ENCODE measurements around the gene TCL1A.

The TCL1A gene

DNA sequence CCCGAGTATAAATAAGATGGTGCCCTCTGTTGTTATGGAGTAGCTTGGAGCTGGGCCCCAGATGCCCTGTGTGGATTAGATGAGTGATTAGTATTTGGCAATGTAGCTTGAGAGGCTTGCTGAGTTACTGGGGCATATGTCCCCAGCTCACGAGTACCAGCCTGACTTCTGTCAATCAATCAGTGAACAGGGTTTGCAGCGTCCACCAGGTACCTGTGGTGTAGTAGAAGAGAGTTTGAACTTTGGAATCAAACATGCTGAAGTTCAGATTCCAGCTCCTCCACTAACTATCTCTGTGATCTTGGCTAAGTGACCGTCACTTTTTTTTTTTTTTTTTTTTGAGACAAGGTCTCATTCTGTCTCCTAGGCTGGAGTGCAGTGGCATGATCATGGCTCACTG, 39.3 kb downstream of the TCL1A start:
- Histone ChIP-seq H3K9ac (ENCODE audit: low read length) (no peak overlapping the region), H4K91ac (ENCODE audit: low read length) (no peak overlapping the region), H3K36me3 (ENCODE audit: control insufficient read depth in 1 of 2, insufficient read depth in 2 of 2, low read depth in 1 of 2, low read length in 2 of 2) (no peaks in the 10 kb centered on the region), H3K4me2 (ENCODE audit: low read length, poor library complexity, severe bottlenecking) (no peak overlapping the region), H3K18ac (ENCODE audit: low read depth in 1 of 2, low read length in 2 of 2) (no peak overlapping the region), H2AFZ (ENCODE audit: low read depth, low read length) (no peak overlapping the region), H2BK12ac (ENCODE audit: low read length in 2 of 2) (no peak overlapping the region), H3K4ac (ENCODE audit: low read depth in 1 of 2, low read length in 2 of 2) (no peak overlapping the region), H2BK15ac (ENCODE audit: low read depth, poor library complexity, severe bottlenecking) (no peak overlapping the region), H3K79me1 (replicated peaks; ENCODE audit: low read length, poor library complexity, severe bottlenecking) (no peaks in the 10 kb centered on the region), H3K4me3 (ENCODE audit: insufficient read depth in 1 of 2, low read depth in 1 of 2, low read length in 2 of 2) (no peak overlapping the region), H3K14ac (ENCODE audit: low read length in 2 of 2) (no peak overlapping the region), H3K23ac (ENCODE audit: low read length in 2 of 2) (no peak overlapping the region), H2BK120ac (ENCODE audit: low read depth, low read length) (no peak overlapping the region), H3K27ac (ENCODE audit: low read length, poor library complexity, severe bottlenecking) (no peak overlapping the region), H3K4me1 (ENCODE audit: control insufficient read depth, insufficient read depth, low read depth, low read length) (no peaks in the 10 kb centered on the region), H2AK5ac (ENCODE audit: low read length, severe bottlenecking) (no peak overlapping the region), H3K9me3 (ENCODE audit: control insufficient read depth, low read length) (no peaks in the 10 kb centered on the region), H3K27me3 (ENCODE audit: control insufficient read depth in 1 of 2, insufficient read depth in 1 of 2, low read length in 2 of 2) (peaks cover 3 to 33% of the 10 kb centered on the region in 2 experiments), H2BK5ac (ENCODE audit: low read depth, low read length, poor library complexity, severe bottlenecking) (no peak overlapping the region), H4K8ac (ENCODE audit: low read length) (no peak overlapping the region)
- 70% methylated on average over 4 of the region's 4 CpGs for WGBS
- no peak for DNase-seq

DNA sequence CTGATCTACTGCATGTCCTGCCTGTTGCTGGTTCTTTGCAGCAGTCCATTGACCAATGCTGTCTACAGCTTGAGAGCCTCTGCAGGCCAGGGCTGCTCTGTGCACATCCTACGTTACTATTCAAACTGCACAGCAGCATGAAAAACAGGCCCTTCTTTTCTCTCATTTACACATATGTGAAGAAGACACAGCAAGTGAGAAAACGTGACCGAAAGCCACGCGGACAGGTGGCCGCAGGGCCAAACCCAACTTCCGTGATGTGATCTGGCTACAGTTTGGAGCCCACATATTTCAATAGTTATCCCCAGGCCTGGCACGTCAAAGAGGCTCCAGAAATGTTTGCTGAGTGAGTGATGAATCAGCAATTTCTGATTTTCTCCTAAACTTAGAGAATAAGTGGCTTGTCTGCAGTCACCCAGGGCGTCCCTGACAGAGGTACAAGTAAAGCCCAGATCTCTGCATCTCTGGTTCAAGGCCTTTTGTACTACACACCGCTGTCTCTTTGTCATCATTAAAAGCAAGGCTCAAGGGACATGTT, 45.6 kb downstream of the TCL1A start:
- no peak overlapping the region for H3K4me3 ChIP-seq (ENCODE audit: insufficient read depth in 1 of 2, low read depth in 1 of 2, low read length in 2 of 2)
- no peak overlapping the region for H3K4me2 ChIP-seq (ENCODE audit: low read length, poor library complexity, severe bottlenecking)
- no peak overlapping the region for H4K91ac ChIP-seq (ENCODE audit: low read length)
- 84% methylated on average over 10 of the region's 10 CpGs for WGBS
- H3K27ac ChIP-seq (ENCODE audit: low read length, poor library complexity, severe bottlenecking): no peak overlapping the region
- no peak overlapping the region for H2AK5ac ChIP-seq (ENCODE audit: low read length, severe bottlenecking)
- H2BK120ac ChIP-seq (ENCODE audit: low read depth, low read length): no peak overlapping the region
- no peak overlapping the region for H3K23ac ChIP-seq (ENCODE audit: low read length in 2 of 2)
- no peak overlapping the region for H3K4ac ChIP-seq (ENCODE audit: low read depth in 1 of 2, low read length in 2 of 2)
- H3K9ac ChIP-seq (ENCODE audit: low read length): no peak overlapping the region
- no peak overlapping the region for H2BK12ac ChIP-seq (ENCODE audit: low read length in 2 of 2)
- H2AFZ ChIP-seq (ENCODE audit: low read depth, low read length): no peak overlapping the region
- H3K27me3 ChIP-seq (ENCODE audit: control insufficient read depth in 1 of 2, insufficient read depth in 1 of 2, low read length in 2 of 2): peaks cover 3 to 78% of the 10 kb centered on the region in 2 experiments
- no peak overlapping the region for H3K14ac ChIP-seq (ENCODE audit: low read length in 2 of 2)
- no peak for DNase-seq
- no peaks in the 10 kb centered on the region for H3K4me1 ChIP-seq (ENCODE audit: control insufficient read depth, insufficient read depth, low read depth, low read length)
- no peak overlapping the region for H4K8ac ChIP-seq (ENCODE audit: low read length)
- no peak overlapping the region for H2BK15ac ChIP-seq (ENCODE audit: low read depth, poor library complexity, severe bottlenecking)
- no peaks in the 10 kb centered on the region for H3K36me3 ChIP-seq (ENCODE audit: control insufficient read depth in 1 of 2, insufficient read depth in 2 of 2, low read depth in 1 of 2, low read length in 2 of 2)
- H3K18ac ChIP-seq (ENCODE audit: low read depth in 1 of 2, low read length in 2 of 2): no peak overlapping the region
- no peaks in the 10 kb centered on the region for H3K79me1 ChIP-seq (replicated peaks; ENCODE audit: low read length, poor library complexity, severe bottlenecking)
- no peaks in the 10 kb centered on the region for H3K9me3 ChIP-seq (ENCODE audit: control insufficient read depth, low read length)
- no peak overlapping the region for H2BK5ac ChIP-seq (ENCODE audit: low read depth, low read length, poor library complexity, severe bottlenecking)

DNA sequence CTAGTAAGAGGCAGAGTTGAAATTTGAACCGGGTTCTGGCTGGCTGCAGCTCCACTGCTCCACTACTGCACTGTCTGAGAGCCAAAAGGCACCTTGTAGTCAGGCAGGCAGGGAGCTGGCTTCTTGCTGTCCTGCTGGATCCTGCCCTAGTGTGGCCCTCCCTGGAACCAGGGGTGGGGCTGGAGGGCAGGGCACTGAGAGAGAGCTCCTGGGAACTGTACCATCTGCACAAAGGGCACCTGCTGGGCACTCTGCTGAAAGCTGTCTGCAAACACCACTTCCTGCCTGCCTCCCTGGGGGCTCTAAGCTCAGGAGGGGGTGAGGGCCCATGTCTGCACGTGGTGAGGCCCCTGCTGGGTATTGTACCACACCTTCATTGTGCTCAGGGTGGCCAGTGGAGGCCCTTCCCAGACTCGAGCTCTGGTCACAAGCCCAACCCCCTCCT, 46.7 kb downstream of the TCL1A start:
- DNase-seq: no peak
- no peak overlapping the region for H3K4me2 ChIP-seq (ENCODE audit: low read length, poor library complexity, severe bottlenecking)
- 21% methylated on average over 3 of the region's 3 CpGs for WGBS

DNA sequence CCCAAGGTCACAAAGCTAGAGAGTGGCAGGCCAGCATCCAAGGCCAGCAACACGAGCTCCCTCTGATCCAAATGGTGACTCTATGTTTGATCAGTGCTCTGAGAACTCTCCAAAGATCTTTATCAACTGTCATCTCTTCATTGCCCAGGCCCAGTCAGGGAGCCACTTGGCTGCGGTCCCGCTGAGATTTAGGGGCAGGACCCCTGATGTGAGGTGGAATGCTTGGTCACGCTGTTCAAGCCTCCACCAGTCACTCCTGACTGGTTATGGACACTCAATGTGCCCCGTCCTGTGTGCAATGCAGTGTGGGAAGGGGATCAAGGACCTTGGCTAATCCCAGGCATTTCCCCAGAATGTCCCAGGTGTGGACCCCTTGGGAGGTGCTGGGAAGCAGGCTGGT, 47.5 kb downstream of the TCL1A start:
- Histone ChIP-seq H3K9me3 (ENCODE audit: control insufficient read depth, low read length) (no peaks in the 10 kb centered on the region), H3K4me3 (ENCODE audit: insufficient read depth in 1 of 2, low read depth in 1 of 2, low read length in 2 of 2) (no peak overlapping the region), H3K79me1 (replicated peaks; ENCODE audit: low read length, poor library complexity, severe bottlenecking) (no peaks in the 10 kb centered on the region), H2AK5ac (ENCODE audit: low read length, severe bottlenecking) (no peak overlapping the region), H2BK12ac (ENCODE audit: low read length in 2 of 2) (no peak overlapping the region), H2BK15ac (ENCODE audit: low read depth, poor library complexity, severe bottlenecking) (no peak overlapping the region), H3K4me1 (ENCODE audit: control insufficient read depth, insufficient read depth, low read depth, low read length) (no peaks in the 10 kb centered on the region), H3K36me3 (ENCODE audit: control insufficient read depth in 1 of 2, insufficient read depth in 2 of 2, low read depth in 1 of 2, low read length in 2 of 2) (no peaks in the 10 kb centered on the region), H2BK120ac (ENCODE audit: low read depth, low read length) (no peak overlapping the region), H3K27me3 (ENCODE audit: control insufficient read depth in 1 of 2, insufficient read depth in 1 of 2, low read length in 2 of 2) (peaks cover 3 to 76% of the 10 kb centered on the region in 2 experiments), H3K23ac (ENCODE audit: low read length in 2 of 2) (no peak overlapping the region), H4K8ac (ENCODE audit: low read length) (no peak overlapping the region), H2BK5ac (ENCODE audit: low read depth, low read length, poor library complexity, severe bottlenecking) (no peak overlapping the region), H4K91ac (ENCODE audit: low read length) (no peak overlapping the region), H3K4ac (ENCODE audit: low read depth in 1 of 2, low read length in 2 of 2) (no peak overlapping the region), H3K27ac (ENCODE audit: low read length, poor library complexity, severe bottlenecking) (no peak overlapping the region), H3K9ac (ENCODE audit: low read length) (no peak overlapping the region), H3K4me2 (ENCODE audit: low read length, poor library complexity, severe bottlenecking) (no peak overlapping the region), H2AFZ (ENCODE audit: low read depth, low read length) (no peak overlapping the region), H3K18ac (ENCODE audit: low read depth in 1 of 2, low read length in 2 of 2) (no peak overlapping the region), H3K14ac (ENCODE audit: low read length in 2 of 2) (no peak overlapping the region)
- DNase-seq: no peak
- WGBS: 80% methylated on average over 5 of the region's 5 CpGs

More for the DNA sequence above, 46.7 kb downstream of the TCL1A start:
- no peak overlapping the region for H2BK15ac ChIP-seq (ENCODE audit: low read depth, poor library complexity, severe bottlenecking)
- no peak overlapping the region for H3K23ac ChIP-seq (ENCODE audit: low read length in 2 of 2)
- no peak overlapping the region for H3K4me3 ChIP-seq (ENCODE audit: insufficient read depth in 1 of 2, low read depth in 1 of 2, low read length in 2 of 2)
- H2AK5ac ChIP-seq (ENCODE audit: low read length, severe bottlenecking): no peak overlapping the region
- H3K14ac ChIP-seq (ENCODE audit: low read length in 2 of 2): no peak overlapping the region
- no peaks in the 10 kb centered on the region for H3K4me1 ChIP-seq (ENCODE audit: control insufficient read depth, insufficient read depth, low read depth, low read length)
- no peak overlapping the region for H3K9ac ChIP-seq (ENCODE audit: low read length)
- H2BK120ac ChIP-seq (ENCODE audit: low read depth, low read length): no peak overlapping the region
- no peak overlapping the region for H2AFZ ChIP-seq (ENCODE audit: low read depth, low read length)
- no peaks in the 10 kb centered on the region for H3K9me3 ChIP-seq (ENCODE audit: control insufficient read depth, low read length)
- no peak overlapping the region for H2BK12ac ChIP-seq (ENCODE audit: low read length in 2 of 2)
- peaks cover 3 to 78% of the 10 kb centered on the region in 2 experiments for H3K27me3 ChIP-seq (ENCODE audit: control insufficient read depth in 1 of 2, insufficient read depth in 1 of 2, low read length in 2 of 2)
- no peak overlapping the region for H3K27ac ChIP-seq (ENCODE audit: low read length, poor library complexity, severe bottlenecking)
- no peaks in the 10 kb centered on the region for H3K36me3 ChIP-seq (ENCODE audit: control insufficient read depth in 1 of 2, insufficient read depth in 2 of 2, low read depth in 1 of 2, low read length in 2 of 2)
- H4K8ac ChIP-seq (ENCODE audit: low read length): no peak overlapping the region
- H3K79me1 ChIP-seq (replicated peaks; ENCODE audit: low read length, poor library complexity, severe bottlenecking): no peaks in the 10 kb centered on the region
- no peak overlapping the region for H3K4ac ChIP-seq (ENCODE audit: low read depth in 1 of 2, low read length in 2 of 2)
- H2BK5ac ChIP-seq (ENCODE audit: low read depth, low read length, poor library complexity, severe bottlenecking): no peak overlapping the region
- H3K18ac ChIP-seq (ENCODE audit: low read depth in 1 of 2, low read length in 2 of 2): no peak overlapping the region
- H4K91ac ChIP-seq (ENCODE audit: low read length): no peak overlapping the region
